Glutamatergic neuron (in vitro differentiated cells): ENCODE measurements around the gene CPA4. TPM values are rescaled to one million over a fixed set of nuclear protein-coding genes. Genes with fewer than 3 reads are reported as not detected.

ENCODE experiments used
- DNase-seq: peaks from one replicate; pipeline ENCODE4 v3.0.0; 2022
- H3K27ac Mint-ChIP-seq: one replicate; pipeline ENCODE4 v1.8.0; 2020; ENCODE audit warnings: mild to moderate bottlenecking, mixed read lengths, inconsistent platforms; ENCODE audit not compliant: unreplicated experiment
- H3K27me3 Mint-ChIP-seq: one replicate; pipeline ENCODE4 v1.8.0; 2020; ENCODE audit warnings: mild to moderate bottlenecking, moderate library complexity, mixed read lengths, inconsistent platforms; ENCODE audit not compliant: unreplicated experiment
- H3K36me3 Mint-ChIP-seq: one replicate; pipeline ENCODE4 v1.8.0; 2020; ENCODE audit warnings: mild to moderate bottlenecking, mixed read lengths, inconsistent platforms; ENCODE audit not compliant: unreplicated experiment
- H3K4me1 Mint-ChIP-seq: one replicate; pipeline ENCODE4 v1.8.0; 2020; ENCODE audit warnings: mild to moderate bottlenecking, low read depth, mixed read lengths, inconsistent platforms; ENCODE audit not compliant: unreplicated experiment
- H3K4me3 Mint-ChIP-seq: one replicate; pipeline ENCODE4 v1.8.0; 2020; ENCODE audit warnings: mild to moderate bottlenecking, mixed read lengths, inconsistent platforms; ENCODE audit not compliant: unreplicated experiment
- H3K9me3 Mint-ChIP-seq: one replicate; pipeline ENCODE4 v1.8.0; 2020; ENCODE audit warnings: mild to moderate bottlenecking, moderate library complexity, mixed read lengths, inconsistent platforms; ENCODE audit not compliant: unreplicated experiment
- CTCF ChIP-seq: fragments of 200-600 bp; sonication (generic); IDR thresholded peaks from one replicate; pipeline ENCODE4 v1.5.0; 2021; ENCODE audit not compliant: partially characterized antibody, unreplicated experiment
- total RNA-seq: library from RNA; stranded (reverse); fragmentation: NEBNext Ultra II Directional; extraction: Animal tissue kit (Norgen Biotek cat#: 25700); gene quantifications from one replicate; pipeline ENCODE4 v1.2.1, GENCODE V29; 2021; ENCODE audit not compliant: unreplicated experiment

CPA4 gene
- total RNA-seq, 1 donor from 2014 or later: not detected

GRCh38 chr7:130272381-130273080 lies 20.4 kb upstream of the CPA4 start:
- H3K4me1 Mint-ChIP-seq: peaks cover 50% of the 10 kb centered on the region
- H3K27ac Mint-ChIP-seq: peak overlapping the region; percentile 96
- TF ChIP-seq CTCF: no peak
- H3K9me3 Mint-ChIP-seq: peaks cover 7% of the 10 kb centered on the region
- H3K36me3 Mint-ChIP-seq: no peaks in the 10 kb centered on the region
- H3K27me3 Mint-ChIP-seq: peaks cover 2% of the 10 kb centered on the region
- peak overlapping the region; percentile 82 for H3K4me3 Mint-ChIP-seq
- peak; percentile 63 for DNase-seq

GRCh38 chr7:130273081-130273932 lies 19.7 kb upstream of the CPA4 start:
- TF ChIP-seq CTCF: no peak
- peaks cover 56% of the 10 kb centered on the region for H3K4me1 Mint-ChIP-seq

GRCh38 chr7:130273933-130274255 lies 19.1 kb upstream of the CPA4 start:
- H3K4me3 Mint-ChIP-seq: peak overlapping the region; percentile 82
- H3K27ac Mint-ChIP-seq: peak overlapping the region; percentile 96
- peak; percentile 6 for TF ChIP-seq CTCF
- peaks cover 56% of the 10 kb centered on the region for H3K4me1 Mint-ChIP-seq
- DNase-seq: no peak
- no peaks in the 10 kb centered on the region for H3K36me3 Mint-ChIP-seq
- peaks cover 6% of the 10 kb centered on the region for H3K27me3 Mint-ChIP-seq
- peaks cover 13% of the 10 kb centered on the region for H3K9me3 Mint-ChIP-seq

More at GRCh38 chr7:130273081-130273932, 19.7 kb upstream of the CPA4 start:
- Mint-ChIP-seq H3K36me3 (no peaks in the 10 kb centered on the region), H3K9me3 (peaks cover 13% of the 10 kb centered on the region), H3K27me3 (peaks cover 6% of the 10 kb centered on the region), H3K4me3 (peak overlapping the region; percentile 82), H3K27ac (peak overlapping the region; percentile 96)
- DNase-seq: peak; percentile 85

GRCh38 chr7:130274296-130274695 lies 18.7 kb upstream of the CPA4 start:
- Mint-ChIP-seq H3K4me1 (peaks cover 58% of the 10 kb centered on the region), H3K27ac (peak overlapping the region; percentile 96), H3K27me3 (peaks cover 6% of the 10 kb centered on the region), H3K36me3 (no peaks in the 10 kb centered on the region), H3K4me3 (peak overlapping the region; percentile 82), H3K9me3 (peaks cover 14% of the 10 kb centered on the region)
- TF ChIP-seq CTCF: no peak
- no peak for DNase-seq

- peak overlapping the region; percentile 96 for H3K27ac Mint-ChIP-seq
- TF ChIP-seq CTCF: no peak
- peak overlapping the region; percentile 74 for H3K4me3 Mint-ChIP-seq
- peaks cover 16% of the 10 kb centered on the region for H3K9me3 Mint-ChIP-seq
- no peaks in the 10 kb centered on the region for H3K36me3 Mint-ChIP-seq
- peak; percentile 47 for DNase-seq
- peaks cover 6% of the 10 kb centered on the region for H3K27me3 Mint-ChIP-seq
- H3K4me1 Mint-ChIP-seq: peaks cover 58% of the 10 kb centered on the region
Observed at GRCh38 chr7:130274983-130275591, 17.9 kb upstream of the CPA4 start.
